Measurements from ENCODE around the gene OLFML1. TPM values are rescaled to one million over a fixed set of nuclear protein-coding genes. Genes with fewer than 3 reads are reported as not detected.

Gene OLFML1
- total and polyA plus RNA-seq, 2 of the 13 experiments (the other 11 are each of a cell fraction or from before 2014, with no cell fraction given): 0.89 to 0.90 TPM

GRCh38 chr11:7531011-7531410 lies 45.7 kb downstream of the OLFML1 start:
- in situ Hi-C loops (cut with HindIII; ENCODE audit: extremely low pct_ligation_motif_present, low pct_unique_long_range_greater_than_20kb): no loop called here
- Histone ChIP-seq H2AFZ (ENCODE audit: low read length) (no peak overlapping the region), H3K9me3 (ENCODE audit: low read length) (no peaks in the 10 kb centered on the region), H3K36me3 (replicated peaks in 1 of 2; ENCODE audit: control insufficient read depth in 1 of 2, insufficient read depth in 2 of 2, low read length in 2 of 2) (no peaks in the 10 kb centered on the region; a peak in 1 of 5 replicates), H3K9ac (ENCODE audit: insufficient read depth, low read depth, low read length) (no peak overlapping the region), H3K27ac (ENCODE audit: extremely low read length, insufficient read depth, low read length) (no peak overlapping the region), H3K4me1 (ENCODE audit: insufficient read depth, low read length) (peaks cover 17% of the 10 kb centered on the region), H3K79me2 (ENCODE audit: insufficient read depth, low read length) (no peaks in the 10 kb centered on the region), H3K27me3 (ENCODE audit: control insufficient read depth in 1 of 2, insufficient read depth in 2 of 2, low read length in 2 of 2) (no peaks in the 10 kb centered on the region), H3K4me2 (ENCODE audit: low read depth, low read length) (no peak overlapping the region), H4K20me1 (ENCODE audit: insufficient read depth, low read length) (no peaks in the 10 kb centered on the region), H3K4me3 (replicated peaks in 1 of 3; ENCODE audit: insufficient read depth in 1 of 3, low read depth in 2 of 3, low read length in 3 of 3) (no peak overlapping the region)
- no peak for ATAC-seq
- no peak for DNase-seq (ENCODE audit: low spot score)
- intact Hi-C loops (cut with micrococcal nuclease; ENCODE audit: unreplicated experiment): no loop called here
- no peak for FAIRE-seq
- ChIA-PET CTCF (ENCODE audit: low intra/inter-chr PET ratio, low total read pairs) (no interaction called here), POLR2A (interaction anchor here (1.9 kb wide), 1 partner anchor 15 kb away, joined by 5 read pairs; no protein-coding TSS in a partner anchor)
- TF ChIP-seq, protein P1, sequence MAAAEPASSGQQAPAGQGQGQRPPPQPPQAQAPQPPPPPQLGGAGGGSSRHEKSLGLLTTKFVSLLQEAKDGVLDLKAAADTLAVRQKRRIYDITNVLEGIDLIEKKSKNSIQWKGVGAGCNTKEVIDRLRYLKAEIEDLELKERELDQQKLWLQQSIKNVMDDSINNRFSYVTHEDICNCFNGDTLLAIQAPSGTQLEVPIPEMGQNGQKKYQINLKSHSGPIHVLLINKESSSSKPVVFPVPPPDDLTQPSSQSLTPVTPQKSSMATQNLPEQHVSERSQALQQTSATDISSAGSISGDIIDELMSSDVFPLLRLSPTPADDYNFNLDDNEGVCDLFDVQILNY (CRISPR knock-in tag; conservative IDR thresholded peaks at IDR 0.05): no peak
- TF ChIP-seq HOXA3 (CRISPR knock-in tag; IDR thresholded peaks at IDR 0.05): no peak
- TF ChIP-seq ZNF282 (IDR thresholded peaks at IDR 0.05; ENCODE audit: partially characterized antibody): no peak
- no peak for TF ChIP-seq AHDC1 (CRISPR knock-in tag; IDR thresholded peaks at IDR 0.05; ENCODE audit: borderline replicate concordance)
- no peak for TF ChIP-seq BATF2 (CRISPR knock-in tag; IDR thresholded peaks at IDR 0.05)
- TF ChIP-seq KLF11 (CRISPR knock-in tag; IDR thresholded peaks at IDR 0.05): no peak
- TF ChIP-seq SRSF9 (IDR thresholded peaks at IDR 0.05; ENCODE audit: borderline replicate concordance, insufficient read depth, low read depth, low read length, poor library complexity, severe bottlenecking): no peak
- TF ChIP-seq FOXJ3 (CRISPR knock-in tag; IDR thresholded peaks at IDR 0.05; ENCODE audit: borderline replicate concordance): no peak
- no peak for TF ChIP-seq ZNF367 (CRISPR knock-in tag; IDR thresholded peaks at IDR 0.05; ENCODE audit: borderline replicate concordance)
- no TSS peak for BruUV-seq (replicated peaks)

All from HepG2 (cell line).